ENCODE measurements around the gene ZC3H12C.
A peak's percentile ranks its signal among the peaks of the same experiment; 100 is the strongest.
"Not testable (repeated sequence)": the region's sequence is repeated elsewhere in the genome, so short reads cannot be mapped to it uniquely, and the experiment has no call there.

The ZC3H12C gene

GRCh38 chr11:110199184-110199981, 106.2 kb downstream of the ZC3H12C start:
- 80 to 100% methylated on average over 1 of the region's 4 CpGs for WGBS, 2 experiments (ENCODE audit: insufficient coverage in 2 of 2)
- H3K27ac ChIP-seq (ENCODE audit: low read depth, low read length, severe bottlenecking), result no peak overlapping the region

GRCh38 chr11:110200241-110200640, 107.0 kb downstream of the ZC3H12C start:
- H3K9me3 ChIP-seq (ENCODE audit: control insufficient read depth, low read length), result no peaks in the 10 kb centered on the region
- no peaks in the 10 kb centered on the region for H3K36me3 ChIP-seq (ENCODE audit: control insufficient read depth, insufficient read depth, low read length)
- 61 to 66% methylated on average over 3 to 4 of the region's 6 CpGs for WGBS, 2 experiments (ENCODE audit: insufficient coverage in 2 of 2)
- no peak overlapping the region for H3K4me3 ChIP-seq (ENCODE audit: extremely low read depth, insufficient read depth, low read length, poor library complexity, severe bottlenecking)
- H3K27ac ChIP-seq (ENCODE audit: low read depth, low read length, severe bottlenecking), result no peak overlapping the region
- H3K4me1 ChIP-seq (ENCODE audit: control insufficient read depth, insufficient read depth, low read length, poor library complexity, severe bottlenecking), result no peaks in the 10 kb centered on the region

More at GRCh38 chr11:110199184-110199981, 106.2 kb downstream of the ZC3H12C start:
- Histone ChIP-seq H3K9me3 (ENCODE audit: control insufficient read depth, low read length) (no peaks in the 10 kb centered on the region), H3K4me3 (ENCODE audit: extremely low read depth, insufficient read depth, low read length, poor library complexity, severe bottlenecking) (no peak overlapping the region), H3K36me3 (ENCODE audit: control insufficient read depth, insufficient read depth, low read length) (no peaks in the 10 kb centered on the region), H3K4me1 (ENCODE audit: control insufficient read depth, insufficient read depth, low read length, poor library complexity, severe bottlenecking) (no peaks in the 10 kb centered on the region)

GRCh38 chr11:110200836-110201235, 107.6 kb downstream of the ZC3H12C start:
- H3K4me3 ChIP-seq (ENCODE audit: extremely low read depth, insufficient read depth, low read length, poor library complexity, severe bottlenecking), result no peak overlapping the region
- no peak overlapping the region for H3K27ac ChIP-seq (ENCODE audit: low read depth, low read length, severe bottlenecking)
- no peaks in the 10 kb centered on the region for H3K9me3 ChIP-seq (ENCODE audit: control insufficient read depth, low read length)
- 78 to 98% methylated on average over 7 of the region's 10 CpGs for WGBS, 2 experiments (ENCODE audit: insufficient coverage in 2 of 2)
- no peaks in the 10 kb centered on the region for H3K4me1 ChIP-seq (ENCODE audit: control insufficient read depth, insufficient read depth, low read length, poor library complexity, severe bottlenecking)
- no peaks in the 10 kb centered on the region for H3K36me3 ChIP-seq (ENCODE audit: control insufficient read depth, insufficient read depth, low read length)

GRCh38 chr11:110207123-110207522, 113.9 kb downstream of the ZC3H12C start:
- H3K27ac ChIP-seq (ENCODE audit: low read depth, low read length, severe bottlenecking), result no peak overlapping the region
- H3K4me1 ChIP-seq (ENCODE audit: control insufficient read depth, insufficient read depth, low read length, poor library complexity, severe bottlenecking), result no peaks in the 10 kb centered on the region
- H3K4me3 ChIP-seq (ENCODE audit: extremely low read depth, insufficient read depth, low read length, poor library complexity, severe bottlenecking), result no peak overlapping the region
- WGBS, 2 experiments (ENCODE audit: insufficient coverage in 2 of 2), result 92 to 98% methylated on average over 5 of the region's 6 CpGs
- no peaks in the 10 kb centered on the region for H3K36me3 ChIP-seq (ENCODE audit: control insufficient read depth, insufficient read depth, low read length)
- H3K9me3 ChIP-seq (ENCODE audit: control insufficient read depth, low read length), result no peaks in the 10 kb centered on the region

- H3K4me3 ChIP-seq (ENCODE audit: extremely low read depth, insufficient read depth, low read length, poor library complexity, severe bottlenecking), result peak overlapping the region; percentile 8
- not testable (repeated sequence) for H3K27ac ChIP-seq (ENCODE audit: low read depth, low read length, severe bottlenecking); H3K9me3 ChIP-seq (ENCODE audit: control insufficient read depth, low read length); H3K4me1 ChIP-seq (ENCODE audit: control insufficient read depth, insufficient read depth, low read length, poor library complexity, severe bottlenecking); H3K36me3 ChIP-seq (ENCODE audit: control insufficient read depth, insufficient read depth, low read length)
- WGBS, 2 experiments (ENCODE audit: insufficient coverage in 2 of 2), result 56 to 82% methylated on average over 3 to 11 of the region's 29 CpGs
Measured at GRCh38 chr11:110208678-110209312, 115.6 kb downstream of the ZC3H12C start.

- H3K9me3 ChIP-seq (ENCODE audit: control insufficient read depth, low read length); H3K27ac ChIP-seq (ENCODE audit: low read depth, low read length, severe bottlenecking); H3K36me3 ChIP-seq (ENCODE audit: control insufficient read depth, insufficient read depth, low read length); H3K4me1 ChIP-seq (ENCODE audit: control insufficient read depth, insufficient read depth, low read length, poor library complexity, severe bottlenecking): not testable (repeated sequence)
- peak overlapping the region; percentile 8 for H3K4me3 ChIP-seq (ENCODE audit: extremely low read depth, insufficient read depth, low read length, poor library complexity, severe bottlenecking)
- no CpG with 5 or more reads among the region's 14 CpGs for WGBS, 2 experiments (ENCODE audit: insufficient coverage in 2 of 2)
Measured at GRCh38 chr11:110209313-110209694, 116.1 kb downstream of the ZC3H12C start.

- Histone ChIP-seq H3K9me3 (ENCODE audit: control insufficient read depth, low read length) (peaks cover 5% of the 10 kb centered on the region), H3K27ac (ENCODE audit: low read depth, low read length, severe bottlenecking) (no peak overlapping the region), H3K4me3 (ENCODE audit: extremely low read depth, insufficient read depth, low read length, poor library complexity, severe bottlenecking) (no peak overlapping the region), H3K36me3 (ENCODE audit: control insufficient read depth, insufficient read depth, low read length) (no peaks in the 10 kb centered on the region), H3K4me1 (ENCODE audit: control insufficient read depth, insufficient read depth, low read length, poor library complexity, severe bottlenecking) (no peaks in the 10 kb centered on the region)
- WGBS, 2 experiments (ENCODE audit: insufficient coverage in 2 of 2), result 87 to 89% methylated on average over 5 to 8 of the region's 12 CpGs
Measured at GRCh38 chr11:110217223-110217877, 124.2 kb downstream of the ZC3H12C start.

GRCh38 chr11:110217936-110218335, 124.7 kb downstream of the ZC3H12C start:
- peaks cover 5% of the 10 kb centered on the region for H3K9me3 ChIP-seq (ENCODE audit: control insufficient read depth, low read length)
- H3K36me3 ChIP-seq (ENCODE audit: control insufficient read depth, insufficient read depth, low read length), result no peaks in the 10 kb centered on the region
- no peak overlapping the region for H3K27ac ChIP-seq (ENCODE audit: low read depth, low read length, severe bottlenecking)
- H3K4me3 ChIP-seq (ENCODE audit: extremely low read depth, insufficient read depth, low read length, poor library complexity, severe bottlenecking), result no peak overlapping the region
- 93 to 100% methylated on average over 2 to 3 of the region's 3 CpGs for WGBS, 2 experiments (ENCODE audit: insufficient coverage in 2 of 2)
- no peaks in the 10 kb centered on the region for H3K4me1 ChIP-seq (ENCODE audit: control insufficient read depth, insufficient read depth, low read length, poor library complexity, severe bottlenecking)

- no peaks in the 10 kb centered on the region for H3K4me1 ChIP-seq (ENCODE audit: control insufficient read depth, insufficient read depth, low read length, poor library complexity, severe bottlenecking)
- H3K36me3 ChIP-seq (ENCODE audit: control insufficient read depth, insufficient read depth, low read length), result peaks cover 5% of the 10 kb centered on the region
- no peak overlapping the region for H3K27ac ChIP-seq (ENCODE audit: low read depth, low read length, severe bottlenecking)
- WGBS, 2 experiments (ENCODE audit: insufficient coverage in 2 of 2), result 91 to 93% methylated on average over 4 of the region's 4 CpGs
- peaks cover 5% of the 10 kb centered on the region for H3K9me3 ChIP-seq (ENCODE audit: control insufficient read depth, low read length)
- no peak overlapping the region for H3K4me3 ChIP-seq (ENCODE audit: extremely low read depth, insufficient read depth, low read length, poor library complexity, severe bottlenecking)
Measured at GRCh38 chr11:110219006-110219785, 126.0 kb downstream of the ZC3H12C start.
